Panc1 (cell line): ENCODE data around the gene ZBBX. TPM values are rescaled to one million over a fixed set of nuclear protein-coding genes. Genes with fewer than 3 reads are reported as not detected.

Experiments used
- ATAC-seq: fragments of 200-7000 bp; cut with Tn5 transposase; 2 replicates; pipeline ENCODE4 v1.9.1; 2020; ENCODE audit warnings: mild to moderate bottlenecking, moderate library complexity
- BruUV-seq: library from RNA; stranded (reverse); fragments of 400-500 nt; replicated peaks from 2 replicates; lab custom pipeline; 2021; lab: Mats Ljungman, UMichigan
- CTCF ChIA-PET: fragments of 300-600 bp; sonication (Branson Sonifier 250); formaldehyde crosslinking; loops from one replicate; lab custom pipeline; 2022; ENCODE audit warnings: antibody characterized with exemption; lab: Charles Lee
- POLR2A ChIA-PET: fragments of 300-600 bp; sonication (Branson Sonifier 250); formaldehyde crosslinking; loops from one replicate; lab custom pipeline; 2022; ENCODE audit warnings: antibody characterized with exemption; lab: Charles Lee
- DNase-seq: peaks from one replicate; pipeline ENCODE4 v3.0.0-alpha.2; 2010; ENCODE audit warnings: low read depth, low spot score
- H3K27ac ChIP-seq: 2 replicates; pipeline ENCODE4 v1.5.1; 2011; ENCODE audit warnings: mild to moderate bottlenecking, low read length, inconsistent platforms
- H3K27me3 ChIP-seq: fragments of 200-500 bp; sonication (Bioruptor generic); 2 replicates; pipeline ENCODE4 v1.6.0; 2014; ENCODE audit warnings: low read length, inconsistent platforms; ENCODE audit not compliant: control insufficient read depth, insufficient read depth
- H3K36me3 ChIP-seq: fragments of 200-500 bp; sonication (Bioruptor generic); 2 replicates; pipeline ENCODE4 v1.5.1; 2014; ENCODE audit warnings: inconsistent platforms, mild to moderate bottlenecking, low read length, moderate library complexity; ENCODE audit not compliant: control insufficient read depth, insufficient read depth
- H3K4me1 ChIP-seq: 2 replicates; pipeline ENCODE4 v1.5.1; 2011; ENCODE audit warnings: inconsistent platforms, mild to moderate bottlenecking, low read length, moderate library complexity; ENCODE audit not compliant: control insufficient read depth, insufficient read depth
- H3K4me3 ChIP-seq, 2 experiments: 2 replicates each; pipeline ENCODE4 v1.5.1; 2011 to 2012; ENCODE audit warnings: low read depth in 2 of 2, low read length in 2 of 2, mild to moderate bottlenecking in 2 of 2, inconsistent platforms in 1 of 2, moderate library complexity in 1 of 2
- H3K9me3 ChIP-seq: fragments of 200-500 bp; sonication (Bioruptor generic); 2 replicates; pipeline ENCODE4 v1.5.1; 2014; ENCODE audit warnings: low read depth, mild to moderate bottlenecking, inconsistent platforms, low read length, moderate library complexity; ENCODE audit not compliant: control insufficient read depth, insufficient read depth
- CTCF ChIP-seq: fragments of 450-650 bp; IDR thresholded peaks from 2 replicates; pipeline ENCODE4 v1.5.1; 2017; ENCODE audit warnings: mild to moderate bottlenecking
- POLR2AphosphoS5 ChIP-seq: IDR thresholded peaks from 2 replicates; pipeline ENCODE4 v1.6.1; 2012; ENCODE audit warnings: mild to moderate bottlenecking, low read depth, low read length, moderate library complexity
- SIN3A ChIP-seq: IDR thresholded peaks from 2 replicates; pipeline ENCODE4 v1.6.1; 2012; ENCODE audit warnings: low read depth, mild to moderate bottlenecking, low read length, moderate library complexity, borderline replicate concordance; ENCODE audit not compliant: insufficient read depth
- TCF7L2 ChIP-seq: IDR thresholded peaks from 2 replicates; pipeline ENCODE4 v1.6.1; 2011; ENCODE audit warnings: mild to moderate bottlenecking, low read depth, low read length, inconsistent platforms
- in situ Hi-C: cut with HindIII; loops from 2 replicates; pipeline ENCODE4 v1.10.0; 2016; ENCODE audit warnings: low sequenced_read_pairs, low pct_unique_long_range_greater_than_20kb
- intact Hi-C: fragments of 100-400 bp; cut with micrococcal nuclease; formaldehyde crosslinking; loops from one replicate; pipeline ENCODE4 v1.10.0; 2022; ENCODE audit not compliant: unreplicated experiment
- total RNA-seq: library from RNA; stranded (reverse); gene quantifications from one replicate; pipeline ENCODE4 v1.2.1, GENCODE V29; 2021; ENCODE audit not compliant: unreplicated experiment
- TF ChIP-seq, protein P1 (sequence below), 2 experiments: IDR thresholded peaks; 2 replicates each; pipeline ENCODE4 v1.6.1; 2011 to 2012; ENCODE audit warnings: low read depth in 2 of 2, control low read depth in 1 of 2, low read length in 1 of 2, mild to moderate bottlenecking in 1 of 2, moderate library complexity in 1 of 2; ENCODE audit not compliant: insufficient read depth in 1 of 2

Gene ZBBX
- total RNA-seq, 1 experiment from 2014 or later: not detected

DNA sequence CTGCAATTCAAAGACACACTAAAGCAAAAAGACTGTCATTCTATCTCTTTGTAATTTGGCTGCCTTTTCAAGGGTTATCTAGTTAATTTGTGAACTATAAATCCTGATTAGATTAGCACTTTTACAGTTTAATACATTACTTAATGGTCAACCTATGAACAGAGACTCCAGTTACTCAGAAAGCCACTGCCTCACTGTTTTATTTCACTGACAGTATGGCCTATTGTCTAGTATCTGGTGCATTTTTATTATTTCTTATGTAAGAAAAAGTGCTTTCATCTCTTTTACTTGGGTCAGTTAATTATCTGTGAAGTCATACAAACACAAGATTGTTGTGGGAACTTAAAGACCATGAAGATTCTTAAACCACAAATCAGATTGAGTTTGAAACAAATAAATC lies 133.8 kb downstream of the ZBBX start:
- Histone ChIP-seq H3K27ac (no peak overlapping the region), H3K27me3 (no peaks in the 10 kb centered on the region), H3K4me1 (no peaks in the 10 kb centered on the region), H3K9me3 (no peaks in the 10 kb centered on the region), H3K4me3 (no peak overlapping the region), H3K36me3 (no peaks in the 10 kb centered on the region)
- intact Hi-C loops (no loop called here), in situ Hi-C loops (no loop called here)
- DNase-seq (no peak), ATAC-seq (no peak)
- ChIA-PET CTCF (no interaction called here), POLR2A (no interaction called here)
- TF ChIP-seq POLR2AphosphoS5 (no peak), SIN3A (no peak), CTCF (no peak), TCF7L2 (no peak)
- TF ChIP-seq, protein P1, sequence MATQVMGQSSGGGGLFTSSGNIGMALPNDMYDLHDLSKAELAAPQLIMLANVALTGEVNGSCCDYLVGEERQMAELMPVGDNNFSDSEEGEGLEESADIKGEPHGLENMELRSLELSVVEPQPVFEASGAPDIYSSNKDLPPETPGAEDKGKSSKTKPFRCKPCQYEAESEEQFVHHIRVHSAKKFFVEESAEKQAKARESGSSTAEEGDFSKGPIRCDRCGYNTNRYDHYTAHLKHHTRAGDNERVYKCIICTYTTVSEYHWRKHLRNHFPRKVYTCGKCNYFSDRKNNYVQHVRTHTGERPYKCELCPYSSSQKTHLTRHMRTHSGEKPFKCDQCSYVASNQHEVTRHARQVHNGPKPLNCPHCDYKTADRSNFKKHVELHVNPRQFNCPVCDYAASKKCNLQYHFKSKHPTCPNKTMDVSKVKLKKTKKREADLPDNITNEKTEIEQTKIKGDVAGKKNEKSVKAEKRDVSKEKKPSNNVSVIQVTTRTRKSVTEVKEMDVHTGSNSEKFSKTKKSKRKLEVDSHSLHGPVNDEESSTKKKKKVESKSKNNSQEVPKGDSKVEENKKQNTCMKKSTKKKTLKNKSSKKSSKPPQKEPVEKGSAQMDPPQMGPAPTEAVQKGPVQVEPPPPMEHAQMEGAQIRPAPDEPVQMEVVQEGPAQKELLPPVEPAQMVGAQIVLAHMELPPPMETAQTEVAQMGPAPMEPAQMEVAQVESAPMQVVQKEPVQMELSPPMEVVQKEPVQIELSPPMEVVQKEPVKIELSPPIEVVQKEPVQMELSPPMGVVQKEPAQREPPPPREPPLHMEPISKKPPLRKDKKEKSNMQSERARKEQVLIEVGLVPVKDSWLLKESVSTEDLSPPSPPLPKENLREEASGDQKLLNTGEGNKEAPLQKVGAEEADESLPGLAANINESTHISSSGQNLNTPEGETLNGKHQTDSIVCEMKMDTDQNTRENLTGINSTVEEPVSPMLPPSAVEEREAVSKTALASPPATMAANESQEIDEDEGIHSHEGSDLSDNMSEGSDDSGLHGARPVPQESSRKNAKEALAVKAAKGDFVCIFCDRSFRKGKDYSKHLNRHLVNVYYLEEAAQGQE (IDR thresholded peaks at IDR 0.05; ENCODE audit: insufficient read depth in 1 of 2, low read depth in 2 of 2, low read length in 1 of 2): no peak
- no TSS peak for BruUV-seq

- ATAC-seq (no peak), DNase-seq (no peak)
- H3K36me3 ChIP-seq: no peaks in the 10 kb centered on the region
- no peaks in the 10 kb centered on the region for H3K4me1 ChIP-seq
- in situ Hi-C loops: no loop called here
- no peak overlapping the region for H3K27ac ChIP-seq
- ChIA-PET CTCF (no interaction called here), POLR2A (no interaction called here)
- intact Hi-C loops: no loop called here
- BruUV-seq: no TSS peak
- TF ChIP-seq SIN3A (no peak), POLR2AphosphoS5 (no peak), TCF7L2 (no peak), CTCF (no peak)
- TF ChIP-seq, protein P1 (IDR thresholded peaks at IDR 0.05; ENCODE audit: insufficient read depth in 1 of 2, low read depth in 2 of 2, low read length in 1 of 2): no peak
- H3K27me3 ChIP-seq: no peaks in the 10 kb centered on the region
- H3K4me3 ChIP-seq: no peak overlapping the region
- H3K9me3 ChIP-seq: no peaks in the 10 kb centered on the region
These were observed 138.8 kb downstream of the ZBBX start for GRCh38 chr3:167241048-167241845.
